Astrocyte (in vitro differentiated cells and primary cell): ENCODE results near the gene MLLT10. TPM values are rescaled to one million over a fixed set of nuclear protein-coding genes. Genes with fewer than 3 reads are reported as not detected.

ENCODE experiments used
- DNase-seq: peaks from one replicate; pipeline ENCODE4 v3.0.0-alpha.2; 2010; ENCODE audit warnings: low read depth
- FAIRE-seq: peaks from 2 replicates; lab custom pipeline; 2011; peaks lifted over from hg19 to GRCh38; lab: Jason Lieb, UNC
- H2AFZ ChIP-seq: 2 replicates; pipeline ENCODE4 v1.6.0; 2012; ENCODE audit warnings: low read depth, low read length, inconsistent platforms
- H3K27ac ChIP-seq: 2 replicates; pipeline ENCODE4 v1.5.1; 2011; ENCODE audit warnings: low read depth, low read length, inconsistent platforms
- H3K27me3 ChIP-seq: 2 replicates; pipeline ENCODE4 v1.6.0; 2011; ENCODE audit warnings: low read length, inconsistent platforms; ENCODE audit not compliant: insufficient read depth
- H3K36me3 ChIP-seq: 2 replicates; pipeline ENCODE4 v1.5.1; 2011; ENCODE audit warnings: low read length, inconsistent platforms; ENCODE audit not compliant: insufficient read depth
- H3K4me1 ChIP-seq: 2 replicates; pipeline ENCODE4 v1.5.1; 2011; ENCODE audit warnings: low read length, inconsistent platforms; ENCODE audit not compliant: insufficient read depth
- H3K4me2 ChIP-seq: 2 replicates; pipeline ENCODE4 v1.6.0; 2012; ENCODE audit warnings: low read length, inconsistent platforms
- H3K4me3 ChIP-seq: 2 replicates; pipeline ENCODE4 v1.5.1; 2011; ENCODE audit warnings: low read depth, mild to moderate bottlenecking, low read length, inconsistent platforms; ENCODE audit not compliant: insufficient read depth
- H3K79me2 ChIP-seq: 2 replicates; pipeline ENCODE4 v1.6.0; 2012; ENCODE audit warnings: mild to moderate bottlenecking, low read length, inconsistent platforms; ENCODE audit not compliant: insufficient read depth
- H3K9ac ChIP-seq: 2 replicates; pipeline ENCODE4 v1.6.0; 2012; ENCODE audit warnings: mild to moderate bottlenecking, low read length, inconsistent platforms
- H3K9me3 ChIP-seq: 2 replicates; pipeline ENCODE4 v1.5.1; 2012; ENCODE audit warnings: low read depth, mild to moderate bottlenecking, low read length, inconsistent platforms; ENCODE audit not compliant: insufficient read depth
- H4K20me1 ChIP-seq: 2 replicates; pipeline ENCODE4 v1.6.0; 2012; ENCODE audit warnings: low read length, inconsistent platforms; ENCODE audit not compliant: insufficient read depth
- H3K27ac Mint-ChIP-seq: one replicate; pipeline ENCODE4 v1.8.0; 2021; ENCODE audit warnings: mild to moderate bottlenecking, mixed read lengths; ENCODE audit not compliant: unreplicated experiment
- H3K27me3 Mint-ChIP-seq: one replicate; pipeline ENCODE4 v1.8.0; 2021; ENCODE audit warnings: low read depth, mixed read lengths; ENCODE audit not compliant: unreplicated experiment
- H3K36me3 Mint-ChIP-seq: one replicate; pipeline ENCODE4 v1.8.0; 2021; ENCODE audit warnings: low read depth, mixed read lengths; ENCODE audit not compliant: unreplicated experiment
- H3K4me1 Mint-ChIP-seq: one replicate; pipeline ENCODE4 v1.8.0; 2021; ENCODE audit warnings: low read depth, mixed read lengths; ENCODE audit not compliant: unreplicated experiment
- H3K4me3 Mint-ChIP-seq: one replicate; pipeline ENCODE4 v1.8.0; 2021; ENCODE audit warnings: mild to moderate bottlenecking, moderate library complexity, mixed read lengths; ENCODE audit not compliant: unreplicated experiment
- H3K9me3 Mint-ChIP-seq: one replicate; pipeline ENCODE4 v1.8.0; 2021; ENCODE audit warnings: mild to moderate bottlenecking, mixed read lengths; ENCODE audit not compliant: unreplicated experiment
- CTCF ChIP-seq: IDR thresholded peaks from 2 replicates; pipeline ENCODE4 v1.5.1; 2011; ENCODE audit warnings: low read depth, mild to moderate bottlenecking, inconsistent platforms, low read length, moderate library complexity; ENCODE audit not compliant: insufficient read depth
- EZH2 ChIP-seq: IDR thresholded peaks from 2 replicates; pipeline ENCODE4 v1.6.1; 2012; ENCODE audit warnings: mild to moderate bottlenecking, low read length, inconsistent platforms; ENCODE audit not compliant: insufficient read depth
- total RNA-seq: library from RNA; stranded (reverse); gene quantifications from 2 replicates; pipeline ENCODE4 v1.2.1, GENCODE V29; 2021

The MLLT10 gene
- total RNA-seq, 1 donor from 2014 or later = 46.9 TPM

GRCh38 chr10:21526860-21527597 lies 7.0 kb upstream of the MLLT10 start:
- TF ChIP-seq CTCF (no peak), EZH2 (no peak)
- Histone ChIP-seq H3K4me1 (peaks cover 14% of the 10 kb centered on the region), H3K4me3 (peak overlapping the region; percentile 66), H2AFZ (no peak overlapping the region), H3K27me3 (no peaks in the 10 kb centered on the region), H3K27ac (peak overlapping the region; percentile 97), H3K4me2 (peak overlapping the region; percentile 92), H3K9me3 (no peaks in the 10 kb centered on the region), H3K36me3 (no peaks in the 10 kb centered on the region), H4K20me1 (no peaks in the 10 kb centered on the region), H3K79me2 (peaks cover 6% of the 10 kb centered on the region), H3K9ac (peak overlapping the region; percentile 90)
- DNase-seq = no peak
- FAIRE-seq = no peak
- Mint-ChIP-seq H3K4me3 (peak overlapping the region; percentile 86), H3K27ac (peak overlapping the region; percentile 100), H3K36me3 (no peaks in the 10 kb centered on the region), H3K9me3 (no peaks in the 10 kb centered on the region), H3K27me3 (no peaks in the 10 kb centered on the region), H3K4me1 (peaks cover 27% of the 10 kb centered on the region)

- Mint-ChIP-seq H3K27ac (peak overlapping the region; percentile 98), H3K4me1 (peaks cover 24% of the 10 kb centered on the region), H3K9me3 (no peaks in the 10 kb centered on the region), H3K4me3 (peak overlapping the region; percentile 85), H3K27me3 (no peaks in the 10 kb centered on the region), H3K36me3 (no peaks in the 10 kb centered on the region)
- Histone ChIP-seq H3K9ac (peak overlapping the region; percentile 90), H3K9me3 (no peaks in the 10 kb centered on the region), H3K4me3 (peak overlapping the region; percentile 66), H3K4me1 (peaks cover 16% of the 10 kb centered on the region), H3K36me3 (no peaks in the 10 kb centered on the region), H3K79me2 (peaks cover 6% of the 10 kb centered on the region), H2AFZ (no peak overlapping the region), H3K27ac (peak overlapping the region; percentile 97), H4K20me1 (no peaks in the 10 kb centered on the region), H3K27me3 (no peaks in the 10 kb centered on the region), H3K4me2 (peak overlapping the region; percentile 92)
- DNase-seq (peak; percentile 80), FAIRE-seq (no peak)
- TF ChIP-seq EZH2 (no peak), CTCF (no peak)
Observed at GRCh38 chr10:21527598-21528235, 6.3 kb upstream of the MLLT10 start.
